ENCODE results near the gene SLC7A6OS. TPM values are rescaled to one million over a fixed set of nuclear protein-coding genes. Genes with fewer than 3 reads are reported as not detected.

SLC7A6OS gene
- total RNA-seq, 2 donors from 2014 or later, result 15.2 to 16.6 TPM

DNA sequence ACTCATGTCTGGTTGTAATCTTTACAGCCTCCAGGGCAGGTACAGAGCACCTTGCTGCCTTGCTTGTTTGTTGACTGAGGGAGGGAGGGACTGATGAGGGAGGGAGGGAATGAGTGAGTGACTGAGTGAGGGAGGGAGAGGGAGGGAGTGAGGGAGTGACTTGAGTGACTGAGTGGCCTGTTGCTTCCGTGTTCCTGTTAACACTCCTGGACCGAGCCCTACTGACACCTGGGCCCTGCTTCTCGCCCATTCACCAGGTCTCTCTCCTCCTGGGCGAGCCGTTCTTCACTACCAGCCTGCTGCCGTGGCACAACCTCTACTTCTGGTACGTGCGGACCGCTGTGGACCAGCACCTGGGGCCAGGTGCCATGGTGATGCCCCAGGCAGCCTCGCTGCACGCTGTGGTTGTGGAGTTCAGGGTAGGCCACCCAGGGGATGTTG, 41.3 kb upstream of the SLC7A6OS start:
- peak overlapping the region; percentile 16 to 76 for H3K9ac ChIP-seq (ENCODE audit: low read depth in 2 of 2, low read length in 2 of 2)
- H3K9me3 ChIP-seq, result no peaks in the 10 kb centered on the region
- peak; percentile 89 for DNase-seq
- H3K27ac ChIP-seq, result peak overlapping the region; percentile 58
- intact Hi-C loops (cut with DNase I), result no loop called here
- H3K4me1 ChIP-seq, result peaks cover 5% of the 10 kb centered on the region
- peak overlapping the region; percentile 4 for H3K4me3 ChIP-seq
- TF ChIP-seq CTCF (IDR thresholded peaks at IDR 0.05), result no peak
- no peaks in the 10 kb centered on the region for H3K27me3 ChIP-seq
- peaks cover 3% of the 10 kb centered on the region for H3K36me3 ChIP-seq

- H3K27ac ChIP-seq, result peak overlapping the region; percentile 2
- peaks cover 3% of the 10 kb centered on the region for H3K36me3 ChIP-seq
These were observed 40.7 kb upstream of the SLC7A6OS start for GRCh38 chr16:68351463-68351862.

GRCh38 chr16:68350813-68351350, 40.1 kb upstream of the SLC7A6OS start:
- Histone ChIP-seq H3K27ac (no peak overlapping the region), H3K9ac (ENCODE audit: low read depth in 2 of 2, low read length in 2 of 2) (no peak overlapping the region), H3K9me3 (no peaks in the 10 kb centered on the region), H3K4me3 (no peak overlapping the region), H3K36me3 (peaks cover 3% of the 10 kb centered on the region), H3K27me3 (no peaks in the 10 kb centered on the region), H3K4me1 (peaks cover 5% of the 10 kb centered on the region)
- DNase-seq, result no peak
- no peak for TF ChIP-seq CTCF (IDR thresholded peaks at IDR 0.05)
- intact Hi-C loops (cut with DNase I), result no loop called here

More at GRCh38 chr16:68351463-68351862, 40.7 kb upstream of the SLC7A6OS start:
- Histone ChIP-seq H3K9ac (ENCODE audit: low read depth in 2 of 2, low read length in 2 of 2) (peak overlapping the region in 1 of 2 donors; percentile 72), H3K4me3 (no peak overlapping the region), H3K9me3 (no peaks in the 10 kb centered on the region), H3K4me1 (peaks cover 5% of the 10 kb centered on the region), H3K27me3 (no peaks in the 10 kb centered on the region)
- no peak for DNase-seq
- intact Hi-C loops (cut with DNase I), result no loop called here
- TF ChIP-seq CTCF (IDR thresholded peaks at IDR 0.05), result no peak

- Histone ChIP-seq H3K9me3 (no peaks in the 10 kb centered on the region), H3K27me3 (no peaks in the 10 kb centered on the region), H3K36me3 (peaks cover 3% of the 10 kb centered on the region), H3K27ac (no peak overlapping the region), H3K4me1 (peaks cover 5% of the 10 kb centered on the region), H3K9ac (ENCODE audit: low read depth in 2 of 2, low read length in 2 of 2) (no peak overlapping the region), H3K4me3 (no peak overlapping the region)
- no peak for DNase-seq
- intact Hi-C loops (cut with DNase I), result no loop called here
- no peak for TF ChIP-seq CTCF (IDR thresholded peaks at IDR 0.05)
These were observed 39.2 kb upstream of the SLC7A6OS start for GRCh38 chr16:68349838-68350410.

GRCh38 chr16:68348639-68349445, 38.1 kb upstream of the SLC7A6OS start:
- H3K27ac ChIP-seq, result no peak overlapping the region
- H3K4me3 ChIP-seq, result no peak overlapping the region
- peaks cover 3% of the 10 kb centered on the region for H3K36me3 ChIP-seq
- no peak overlapping the region for H3K9ac ChIP-seq (ENCODE audit: low read depth in 2 of 2, low read length in 2 of 2)
- no peaks in the 10 kb centered on the region for H3K27me3 ChIP-seq
- intact Hi-C loops (cut with DNase I), result no loop called here
- no peak for TF ChIP-seq CTCF (IDR thresholded peaks at IDR 0.05)
- DNase-seq, result no peak
- H3K4me1 ChIP-seq, result peaks cover 5% of the 10 kb centered on the region
- H3K9me3 ChIP-seq, result no peaks in the 10 kb centered on the region

Measured in colonic mucosa (tissue), 4 donors.